HepG2 (cell line): ENCODE measurements around the gene ZBTB32. TPM values are rescaled to one million over a fixed set of nuclear protein-coding genes. Genes with fewer than 3 reads are reported as not detected.

Source experiments
- CBFB ChIP-seq: sonication (generic); formaldehyde crosslinking; IDR thresholded peaks from 2 replicates; pipeline ENCODE4 v1.4.0; 2020; ENCODE audit warnings: missing genetic modification reagents
- FOSL2 ChIP-seq: sonication (generic); formaldehyde crosslinking; IDR thresholded peaks from 2 replicates; pipeline ENCODE4 v1.4.0; 2020; ENCODE audit warnings: missing genetic modification reagents
- FOXC1 ChIP-seq: sonication (generic); formaldehyde crosslinking; IDR thresholded peaks from 2 replicates; pipeline ENCODE4 v1.8.0; 2022; ENCODE audit warnings: mild to moderate bottlenecking, missing genetic modification reagents, borderline replicate concordance
- JDP2 ChIP-seq: sonication (generic); formaldehyde crosslinking; IDR thresholded peaks from 2 replicates; pipeline ENCODE4 v1.8.1; 2022; ENCODE audit warnings: missing genetic modification reagents, borderline replicate concordance
- NCOA2 ChIP-seq: sonication (generic); formaldehyde crosslinking; IDR thresholded peaks from 2 replicates; pipeline ENCODE4 v1.8.0; 2022; ENCODE audit warnings: inconsistent platforms
- ZFP90 ChIP-seq: sonication (generic); formaldehyde crosslinking; IDR thresholded peaks from 2 replicates; pipeline ENCODE4 v1.8.0; 2022; ENCODE audit warnings: missing genetic modification reagents, mild to moderate bottlenecking, inconsistent platforms, borderline replicate concordance
- ZNF121 ChIP-seq: sonication (generic); formaldehyde crosslinking; IDR thresholded peaks from 2 replicates; pipeline ENCODE4 v1.5.0; 2020; ENCODE audit warnings: mild to moderate bottlenecking, missing genetic modification reagents
- ZNF335 ChIP-seq: sonication (generic); formaldehyde crosslinking; IDR thresholded peaks from 2 replicates; pipeline ENCODE4 v1.4.0; 2020; ENCODE audit warnings: missing genetic modification reagents
- ZNF546 ChIP-seq: sonication (generic); formaldehyde crosslinking; conservative IDR thresholded peaks from 2 replicates; pipeline ENCODE4 v1.8.1; 2023; ENCODE audit warnings: mild to moderate bottlenecking, missing genetic modification reagents
- ZNF781 ChIP-seq: sonication (generic); formaldehyde crosslinking; IDR thresholded peaks from 2 replicates; pipeline ENCODE4 v1.5.1; 2020; ENCODE audit warnings: borderline replicate concordance, mild to moderate bottlenecking, missing genetic modification reagents; ENCODE audit errors: not compliant biosample characterization
- ZSCAN22 ChIP-seq: sonication (generic); formaldehyde crosslinking; IDR thresholded peaks from 2 replicates; pipeline ENCODE4 v1.4.0; 2020; ENCODE audit warnings: mild to moderate bottlenecking, missing genetic modification reagents
- polyA plus RNA-seq, 8 experiments: library from polyadenylated mRNA; depleted of rRNA in 3 of 8; stranded (reverse) in 7 of 8; unstranded in 1 of 8; fragments of >200 nt; fragmentation: Illumina TruSeq in 4 of 8; extraction: Trizol in 4 of 8; gene quantifications; 2 replicates each; pipeline versions ENCODE4 v1.2.1 to v1.2.3, GENCODE V29; 2011 to 2016; ENCODE audit warnings: low read depth in 4 of 8, missing spikeins in 1 of 8, mixed read lengths in 1 of 8; ENCODE audit not compliant: insufficient read depth in 1 of 8
- total RNA-seq, 5 experiments: library from RNA; depleted of rRNA; stranded (reverse); fragments of >200 nt; fragmentation: Illumina TruSeq; extraction: Trizol; gene quantifications; 2 replicates each; pipeline ENCODE4 v1.2.3, GENCODE V29; 2016; ENCODE audit warnings: low read depth in 1 of 5
- TF ChIP-seq, protein P1 (sequence below): sonication (generic); formaldehyde crosslinking; IDR thresholded peaks from 2 replicates; pipeline ENCODE4 v1.8.1; 2023; ENCODE audit warnings: mild to moderate bottlenecking, missing genetic modification reagents
- TF ChIP-seq, protein P2 (sequence below): sonication (generic); formaldehyde crosslinking; IDR thresholded peaks from 2 replicates; pipeline ENCODE4 v1.4.0; 2020; ENCODE audit warnings: missing genetic modification reagents
- TF ChIP-seq, protein P3 (sequence below): sonication (generic); formaldehyde crosslinking; IDR thresholded peaks from 2 replicates; pipeline ENCODE4 v1.4.0; 2020; ENCODE audit warnings: mild to moderate bottlenecking, missing genetic modification reagents, borderline replicate concordance

The ZBTB32 gene
- total and polyA plus RNA-seq, 2 of the 13 experiments (the other 11 are each of a cell fraction or from before 2014, with no cell fraction given) = not detected

DNA sequence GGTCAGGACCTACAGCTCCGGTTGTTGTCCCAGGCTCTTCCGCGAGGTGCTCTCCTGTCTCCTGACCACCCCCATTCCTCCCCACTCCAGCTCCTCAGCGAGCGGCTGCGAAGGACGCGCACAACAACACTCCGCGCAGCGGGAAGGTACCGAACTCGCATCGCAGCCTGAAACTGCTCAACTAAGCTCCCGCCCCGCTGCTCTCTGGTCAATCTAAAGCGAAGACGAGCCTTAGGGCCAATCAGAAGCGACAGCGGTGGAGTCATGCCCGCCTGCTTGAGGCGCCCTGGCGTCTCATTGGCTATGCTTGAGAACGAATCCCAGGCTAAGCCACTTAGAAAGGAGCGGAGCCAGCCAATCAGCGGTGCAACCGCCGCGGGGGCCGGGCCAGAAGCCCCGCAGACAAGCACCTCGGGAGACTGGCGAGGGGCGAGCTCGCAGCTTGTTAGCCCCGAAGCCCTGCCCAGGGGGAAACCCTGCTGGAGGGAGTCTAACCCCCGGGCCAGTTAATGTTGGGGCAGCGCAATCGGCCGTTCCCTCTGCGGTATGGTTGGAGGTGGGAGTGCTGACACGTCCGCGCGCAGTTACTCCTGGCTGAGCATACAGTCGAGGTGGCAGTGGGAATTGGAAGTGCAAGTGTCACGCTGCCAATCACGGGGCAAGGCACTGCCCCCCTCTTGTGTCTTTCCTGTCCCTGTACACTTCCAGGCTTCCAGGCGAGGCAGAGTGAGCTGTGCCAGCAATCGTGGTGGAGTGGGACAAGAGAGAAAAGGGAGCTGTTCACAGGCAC lies 1.9 kb upstream of the ZBTB32 start (continued):
- TF ChIP-seq ZNF546 (CRISPR knock-in tag) (no peak), ZFP90 (CRISPR knock-in tag) (0 out of 2 replicates have a peak, but pooled peaks have one; percentile 65), ZNF781 (CRISPR knock-in tag) (no peak), FOSL2 (no peak), FOXC1 (CRISPR knock-in tag) (no peak; the same call in 1 of the 2 replicates), CBFB (CRISPR knock-in tag) (no peak), ZNF335 (CRISPR knock-in tag) (peak; percentile 21; the same call in 1 of the 2 replicates), ZNF121 (no peak), JDP2 (CRISPR knock-in tag) (no peak), ZSCAN22 (CRISPR knock-in tag) (no peak), NCOA2 (no peak)
- TF ChIP-seq, protein P1, sequence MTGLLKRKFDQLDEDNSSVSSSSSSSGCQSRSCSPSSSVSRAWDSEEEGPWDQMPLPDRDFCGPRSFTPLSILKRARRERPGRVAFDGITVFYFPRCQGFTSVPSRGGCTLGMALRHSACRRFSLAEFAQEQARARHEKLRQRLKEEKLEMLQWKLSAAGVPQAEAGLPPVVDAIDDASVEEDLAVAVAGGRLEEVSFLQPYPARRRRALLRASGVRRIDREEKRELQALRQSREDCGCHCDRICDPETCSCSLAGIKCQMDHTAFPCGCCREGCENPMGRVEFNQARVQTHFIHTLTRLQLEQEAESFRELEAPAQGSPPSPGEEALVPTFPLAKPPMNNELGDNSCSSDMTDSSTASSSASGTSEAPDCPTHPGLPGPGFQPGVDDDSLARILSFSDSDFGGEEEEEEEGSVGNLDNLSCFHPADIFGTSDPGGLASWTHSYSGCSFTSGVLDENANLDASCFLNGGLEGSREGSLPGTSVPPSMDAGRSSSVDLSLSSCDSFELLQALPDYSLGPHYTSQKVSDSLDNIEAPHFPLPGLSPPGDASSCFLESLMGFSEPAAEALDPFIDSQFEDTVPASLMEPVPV (CRISPR knock-in tag) = peak; percentile 65; the same call in 1 of the 2 replicates
- TF ChIP-seq, protein P2, sequence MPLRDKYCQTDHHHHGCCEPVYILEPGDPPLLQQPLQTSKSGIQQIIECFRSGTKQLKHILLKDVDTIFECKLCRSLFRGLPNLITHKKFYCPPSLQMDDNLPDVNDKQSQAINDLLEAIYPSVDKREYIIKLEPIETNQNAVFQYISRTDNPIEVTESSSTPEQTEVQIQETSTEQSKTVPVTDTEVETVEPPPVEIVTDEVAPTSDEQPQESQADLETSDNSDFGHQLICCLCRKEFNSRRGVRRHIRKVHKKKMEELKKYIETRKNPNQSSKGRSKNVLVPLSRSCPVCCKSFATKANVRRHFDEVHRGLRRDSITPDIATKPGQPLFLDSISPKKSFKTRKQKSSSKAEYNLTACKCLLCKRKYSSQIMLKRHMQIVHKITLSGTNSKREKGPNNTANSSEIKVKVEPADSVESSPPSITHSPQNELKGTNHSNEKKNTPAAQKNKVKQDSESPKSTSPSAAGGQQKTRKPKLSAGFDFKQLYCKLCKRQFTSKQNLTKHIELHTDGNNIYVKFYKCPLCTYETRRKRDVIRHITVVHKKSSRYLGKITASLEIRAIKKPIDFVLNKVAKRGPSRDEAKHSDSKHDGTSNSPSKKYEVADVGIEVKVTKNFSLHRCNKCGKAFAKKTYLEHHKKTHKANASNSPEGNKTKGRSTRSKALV = no peak; the same call in 1 of the 2 replicates
- TF ChIP-seq, protein P3, sequence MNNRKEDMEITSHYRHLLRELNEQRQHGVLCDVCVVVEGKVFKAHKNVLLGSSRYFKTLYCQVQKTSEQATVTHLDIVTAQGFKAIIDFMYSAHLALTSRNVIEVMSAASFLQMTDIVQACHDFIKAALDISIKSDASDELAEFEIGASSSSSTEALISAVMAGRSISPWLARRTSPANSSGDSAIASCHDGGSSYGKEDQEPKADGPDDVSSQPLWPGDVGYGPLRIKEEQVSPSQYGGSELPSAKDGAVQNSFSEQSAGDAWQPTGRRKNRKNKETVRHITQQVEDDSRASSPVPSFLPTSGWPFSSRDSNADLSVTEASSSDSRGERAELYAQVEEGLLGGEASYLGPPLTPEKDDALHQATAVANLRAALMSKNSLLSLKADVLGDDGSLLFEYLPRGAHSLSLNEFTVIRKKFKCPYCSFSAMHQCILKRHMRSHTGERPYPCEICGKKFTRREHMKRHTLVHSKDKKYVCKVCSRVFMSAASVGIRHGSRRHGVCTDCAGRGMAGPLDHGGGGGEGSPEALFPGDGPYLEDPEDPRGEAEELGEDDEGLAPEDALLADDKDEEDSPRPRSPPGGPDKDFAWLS (CRISPR knock-in tag) = 0 out of 2 replicates have a peak, but pooled peaks have one; percentile 27
